Trophoblast cell (in vitro differentiated cells and primary cell): ENCODE measurements around the gene CROCC2.

Experiments used
- DNase-seq, 2 donors: peaks; one replicate each; pipeline ENCODE4 v3.0.0-alpha.2; 2016
- H2AFZ ChIP-seq: 2 replicates; pipeline ENCODE4 v1.6.1; 2013; ENCODE audit warnings: low read length, moderate library complexity, mild to moderate bottlenecking; ENCODE audit not compliant: insufficient read depth, poor library complexity
- H2AK5ac ChIP-seq: 2 replicates; pipeline ENCODE4 v1.6.1; 2013; ENCODE audit warnings: mild to moderate bottlenecking, low read length
- H2BK120ac ChIP-seq: 2 replicates; pipeline ENCODE4 v1.6.1; 2013; ENCODE audit warnings: low read length, mild to moderate bottlenecking, moderate library complexity; ENCODE audit not compliant: insufficient read depth, poor library complexity
- H2BK12ac ChIP-seq: 2 replicates; pipeline ENCODE4 v1.6.1; 2013; ENCODE audit warnings: mild to moderate bottlenecking, low read length, moderate library complexity
- H2BK5ac ChIP-seq: 2 replicates; pipeline ENCODE4 v1.6.1; 2013; ENCODE audit warnings: low read length, low read depth, moderate library complexity, mild to moderate bottlenecking; ENCODE audit not compliant: poor library complexity
- H3K14ac ChIP-seq: 2 replicates; pipeline ENCODE4 v1.6.1; 2013; ENCODE audit warnings: mild to moderate bottlenecking, low read length
- H3K18ac ChIP-seq: 2 replicates; pipeline ENCODE4 v1.6.1; 2013; ENCODE audit warnings: mild to moderate bottlenecking, low read length
- H3K23ac ChIP-seq: 2 replicates; pipeline ENCODE4 v1.6.1; 2013; ENCODE audit warnings: low read length
- H3K27ac ChIP-seq: 2 replicates; pipeline ENCODE4 v1.5.1; 2013; ENCODE audit warnings: low read depth, mild to moderate bottlenecking, inconsistent platforms, low read length, moderate library complexity
- H3K27me3 ChIP-seq: 2 replicates; pipeline ENCODE4 v1.6.1; 2013; ENCODE audit warnings: inconsistent platforms, mild to moderate bottlenecking, low read length, moderate library complexity; ENCODE audit not compliant: insufficient read depth
- H3K36me3 ChIP-seq, 2 experiments: 1 replicate in 1 of 2; 2 replicates in 1 of 2; pipeline ENCODE4 v1.6.1; 2013; ENCODE audit warnings: low read length in 2 of 2, mild to moderate bottlenecking in 2 of 2, moderate library complexity in 1 of 2; ENCODE audit not compliant: insufficient read depth in 2 of 2, control insufficient read depth in 1 of 2
- H3K4ac ChIP-seq: 2 replicates; pipeline ENCODE4 v1.6.1; 2013; ENCODE audit warnings: low read depth, mild to moderate bottlenecking, low read length, moderate library complexity
- H3K4me1 ChIP-seq, 2 experiments: 1 replicate in 1 of 2; 2 replicates in 1 of 2; pipeline ENCODE4 v1.6.1; 2013; ENCODE audit warnings: low read length in 2 of 2, mild to moderate bottlenecking in 2 of 2, moderate library complexity in 1 of 2; ENCODE audit not compliant: insufficient read depth in 2 of 2, control insufficient read depth in 1 of 2
- H3K4me2 ChIP-seq: 2 replicates; pipeline ENCODE4 v1.6.1; 2013; ENCODE audit warnings: inconsistent platforms, mild to moderate bottlenecking, low read length, moderate library complexity
- H3K4me3 ChIP-seq: 2 replicates; pipeline ENCODE4 v1.5.1; 2013; ENCODE audit warnings: mild to moderate bottlenecking, low read depth, low read length, inconsistent platforms
- H3K79me1 ChIP-seq: one replicate; pipeline ENCODE4 v1.6.1; 2013; ENCODE audit warnings: low read length
- H3K79me2 ChIP-seq: 2 replicates; pipeline ENCODE4 v1.6.1; 2013; ENCODE audit warnings: low read length, mild to moderate bottlenecking; ENCODE audit not compliant: control insufficient read depth, insufficient read depth, poor library complexity
- H3K9ac ChIP-seq: 2 replicates; pipeline ENCODE4 v1.6.1; 2013; ENCODE audit warnings: mild to moderate bottlenecking, low read length
- H3K9me3 ChIP-seq: 2 replicates; pipeline ENCODE4 v1.6.1; 2013; ENCODE audit warnings: low read depth, mild to moderate bottlenecking, control low read depth, inconsistent platforms, low read length; ENCODE audit not compliant: insufficient read depth
- H4K12ac ChIP-seq: 2 replicates; pipeline ENCODE4 v1.6.1; 2013; ENCODE audit warnings: low read depth, mild to moderate bottlenecking, low read length, moderate library complexity
- H4K8ac ChIP-seq: 2 replicates; pipeline ENCODE4 v1.6.1; 2013; ENCODE audit warnings: low read depth, mild to moderate bottlenecking, low read length, moderate library complexity
- H4K91ac ChIP-seq: one replicate; pipeline ENCODE4 v1.6.1; 2013; ENCODE audit warnings: low read depth, mild to moderate bottlenecking, low read length, moderate library complexity
- WGBS: extraction: QIAGEN DNeasy Blood & Tissue Kit; methylation state at CpG from one replicate; pipeline ENCODE4 v1.1.7; 2013; ENCODE audit warnings: missing lambda C conversion rate; ENCODE audit not compliant: insufficient read length, insufficient coverage; ENCODE audit errors: extremely low coverage; 5-methylcytosine and 5-hydroxymethylcytosine counted together

CROCC2 gene

GRCh38 chr2:240922982-240923537 lies 16.9 kb downstream of the CROCC2 start:
- Histone ChIP-seq H3K23ac (no peak overlapping the region), H3K4me3 (no peak overlapping the region), H3K18ac (no peak overlapping the region), H3K79me2 (no peaks in the 10 kb centered on the region), H2BK120ac (no peak overlapping the region), H3K79me1 (no peaks in the 10 kb centered on the region), H3K36me3 (no peaks in the 10 kb centered on the region), H3K27ac (no peak overlapping the region), H2BK12ac (no peak overlapping the region), H3K4me2 (no peak overlapping the region), H4K8ac (no peak overlapping the region), H3K4ac (no peak overlapping the region), H3K14ac (no peak overlapping the region), H2BK5ac (no peak overlapping the region), H3K9me3 (no peaks in the 10 kb centered on the region), H3K4me1 (no peaks in the 10 kb centered on the region), H2AFZ (no peak overlapping the region), H4K12ac (no peak overlapping the region), H4K91ac (no peak overlapping the region), H2AK5ac (no peak overlapping the region), H3K27me3 (no peaks in the 10 kb centered on the region), H3K9ac (no peak overlapping the region)
- no CpG with 5 or more reads among the region's 15 CpGs for WGBS
- DNase-seq = no peak

GRCh38 chr2:240925191-240925567 lies 19.0 kb downstream of the CROCC2 start:
- no peak overlapping the region for H4K8ac ChIP-seq
- H3K79me2 ChIP-seq = no peaks in the 10 kb centered on the region
- no peaks in the 10 kb centered on the region for H3K4me1 ChIP-seq
- no peak overlapping the region for H3K4me2 ChIP-seq
- DNase-seq = no peak
- no peak overlapping the region for H3K9ac ChIP-seq
- H2BK120ac ChIP-seq = no peak overlapping the region
- no peak overlapping the region for H3K4ac ChIP-seq
- no peak overlapping the region for H4K91ac ChIP-seq
- WGBS = no CpG with 5 or more reads among the region's 14 CpGs
- H2BK12ac ChIP-seq = no peak overlapping the region
- no peak overlapping the region for H3K4me3 ChIP-seq
- H3K23ac ChIP-seq = no peak overlapping the region
- no peak overlapping the region for H3K14ac ChIP-seq
- H3K27ac ChIP-seq = no peak overlapping the region
- H2BK5ac ChIP-seq = no peak overlapping the region
- peaks cover 1% of the 10 kb centered on the region for H3K9me3 ChIP-seq
- H3K27me3 ChIP-seq = no peaks in the 10 kb centered on the region
- H2AK5ac ChIP-seq = no peak overlapping the region
- no peak overlapping the region for H4K12ac ChIP-seq
- H2AFZ ChIP-seq = no peak overlapping the region
- no peaks in the 10 kb centered on the region for H3K79me1 ChIP-seq
- no peak overlapping the region for H3K18ac ChIP-seq
- H3K36me3 ChIP-seq = no peaks in the 10 kb centered on the region

- Histone ChIP-seq H3K23ac (no peak overlapping the region), H3K9ac (no peak overlapping the region), H3K27ac (no peak overlapping the region), H3K79me2 (no peaks in the 10 kb centered on the region), H2BK120ac (no peak overlapping the region), H3K18ac (no peak overlapping the region), H3K4me1 (no peaks in the 10 kb centered on the region), H3K79me1 (no peaks in the 10 kb centered on the region), H4K91ac (no peak overlapping the region), H3K9me3 (peaks cover 3% of the 10 kb centered on the region), H4K8ac (no peak overlapping the region), H3K4ac (no peak overlapping the region), H2BK12ac (no peak overlapping the region), H3K4me3 (no peak overlapping the region), H2AFZ (no peak overlapping the region), H2AK5ac (no peak overlapping the region), H4K12ac (no peak overlapping the region), H3K27me3 (no peaks in the 10 kb centered on the region), H3K36me3 (no peaks in the 10 kb centered on the region), H2BK5ac (no peak overlapping the region), H3K14ac (no peak overlapping the region), H3K4me2 (no peak overlapping the region)
- peak; percentile 10 to 19 for DNase-seq
- no CpG with 5 or more reads among the region's 29 CpGs for WGBS
Observed at GRCh38 chr2:240925568-240926515, 19.7 kb downstream of the CROCC2 start.

- Histone ChIP-seq H4K12ac (no peak overlapping the region), H2AFZ (no peak overlapping the region), H3K18ac (no peak overlapping the region), H3K14ac (no peak overlapping the region), H3K79me1 (no peaks in the 10 kb centered on the region), H2BK5ac (no peak overlapping the region), H3K4ac (no peak overlapping the region), H2AK5ac (no peak overlapping the region), H3K9me3 (peaks cover 3% of the 10 kb centered on the region), H3K27me3 (no peaks in the 10 kb centered on the region), H3K79me2 (no peaks in the 10 kb centered on the region), H3K27ac (no peak overlapping the region), H3K4me3 (no peak overlapping the region), H2BK120ac (no peak overlapping the region), H3K4me2 (no peak overlapping the region), H3K36me3 (no peaks in the 10 kb centered on the region), H4K91ac (no peak overlapping the region), H3K23ac (no peak overlapping the region), H3K4me1 (no peaks in the 10 kb centered on the region), H2BK12ac (no peak overlapping the region), H3K9ac (no peak overlapping the region), H4K8ac (no peak overlapping the region)
- no CpG with 5 or more reads among the region's 38 CpGs for WGBS
- peak in 1 of 2 donors; percentile 34 for DNase-seq
Observed at GRCh38 chr2:240926516-240927389, 20.6 kb downstream of the CROCC2 start.
